ENCODE measurements around the gene MUC5B. TPM values are rescaled to one million over a fixed set of nuclear protein-coding genes. Genes with fewer than 3 reads are reported as not detected.

MUC5B gene
- total RNA-seq, 3 donors from 2014 or later = 2.0 to 6.9 TPM; not detected in 1

DNA sequence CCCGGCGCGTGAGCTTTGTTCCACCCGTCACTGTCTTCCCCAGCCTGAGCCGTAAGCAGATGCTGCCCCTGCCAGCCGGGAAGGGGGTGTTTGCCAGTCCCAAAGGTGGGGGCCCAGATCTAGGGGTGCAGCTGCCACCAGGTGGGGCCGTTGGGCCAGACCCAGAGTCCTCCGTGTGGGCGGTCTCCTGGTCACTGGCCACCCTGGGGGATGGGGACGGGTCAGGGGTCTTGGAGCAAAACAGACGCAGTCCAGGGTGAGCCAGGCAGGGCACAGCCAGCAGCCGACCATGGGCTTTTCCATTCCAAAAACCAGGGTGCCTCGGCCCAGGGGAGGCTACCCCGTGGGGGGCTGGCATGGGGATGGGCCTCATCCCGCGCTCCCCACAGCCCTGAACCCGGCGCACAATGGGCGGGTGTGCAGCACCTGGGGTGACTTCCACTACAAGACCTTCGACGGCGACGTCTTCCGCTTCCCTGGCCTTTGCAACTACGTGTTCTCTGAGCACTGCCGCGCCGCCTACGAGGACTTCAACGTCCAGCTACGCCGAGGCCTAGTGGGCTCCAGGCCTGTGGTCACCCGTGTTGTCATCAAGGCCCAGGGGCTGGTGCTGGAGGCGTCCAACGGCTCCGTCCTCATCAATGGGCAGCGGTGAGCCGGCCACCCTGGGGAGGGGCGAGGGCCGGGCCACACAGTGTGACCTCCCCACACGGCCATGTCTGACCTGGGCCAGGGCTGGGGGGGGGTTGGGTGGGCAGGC lies 3.5 kb downstream of the MUC5B start:
- peaks cover 0 to 4% of the 10 kb centered on the region in 2 donors for H3K4me1 ChIP-seq
- intact Hi-C loops (cut with DNase I; ENCODE audit: low total_unique reads) = no loop called here
- no peak overlapping the region for H3K4me3 ChIP-seq
- TF ChIP-seq, protein P1, sequence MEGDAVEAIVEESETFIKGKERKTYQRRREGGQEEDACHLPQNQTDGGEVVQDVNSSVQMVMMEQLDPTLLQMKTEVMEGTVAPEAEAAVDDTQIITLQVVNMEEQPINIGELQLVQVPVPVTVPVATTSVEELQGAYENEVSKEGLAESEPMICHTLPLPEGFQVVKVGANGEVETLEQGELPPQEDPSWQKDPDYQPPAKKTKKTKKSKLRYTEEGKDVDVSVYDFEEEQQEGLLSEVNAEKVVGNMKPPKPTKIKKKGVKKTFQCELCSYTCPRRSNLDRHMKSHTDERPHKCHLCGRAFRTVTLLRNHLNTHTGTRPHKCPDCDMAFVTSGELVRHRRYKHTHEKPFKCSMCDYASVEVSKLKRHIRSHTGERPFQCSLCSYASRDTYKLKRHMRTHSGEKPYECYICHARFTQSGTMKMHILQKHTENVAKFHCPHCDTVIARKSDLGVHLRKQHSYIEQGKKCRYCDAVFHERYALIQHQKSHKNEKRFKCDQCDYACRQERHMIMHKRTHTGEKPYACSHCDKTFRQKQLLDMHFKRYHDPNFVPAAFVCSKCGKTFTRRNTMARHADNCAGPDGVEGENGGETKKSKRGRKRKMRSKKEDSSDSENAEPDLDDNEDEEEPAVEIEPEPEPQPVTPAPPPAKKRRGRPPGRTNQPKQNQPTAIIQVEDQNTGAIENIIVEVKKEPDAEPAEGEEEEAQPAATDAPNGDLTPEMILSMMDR (IDR thresholded peaks at IDR 0.05) = no peak
- TF ChIP-seq POLR2AphosphoS5 (IDR thresholded peaks at IDR 0.05) = no peak
- no peak for TF ChIP-seq POLR2A (IDR thresholded peaks at IDR 0.05)
- peaks cover 4 to 77% of the 10 kb centered on the region in 2 donors for H3K27me3 ChIP-seq
- H3K36me3 ChIP-seq = no peaks in the 10 kb centered on the region
- no peaks in the 10 kb centered on the region for H3K9me3 ChIP-seq
- no peak overlapping the region for H3K27ac ChIP-seq
- DNase-seq (ENCODE audit: low spot score in 2 of 2) = peak in 1 of 2 donors; percentile 50

DNA sequence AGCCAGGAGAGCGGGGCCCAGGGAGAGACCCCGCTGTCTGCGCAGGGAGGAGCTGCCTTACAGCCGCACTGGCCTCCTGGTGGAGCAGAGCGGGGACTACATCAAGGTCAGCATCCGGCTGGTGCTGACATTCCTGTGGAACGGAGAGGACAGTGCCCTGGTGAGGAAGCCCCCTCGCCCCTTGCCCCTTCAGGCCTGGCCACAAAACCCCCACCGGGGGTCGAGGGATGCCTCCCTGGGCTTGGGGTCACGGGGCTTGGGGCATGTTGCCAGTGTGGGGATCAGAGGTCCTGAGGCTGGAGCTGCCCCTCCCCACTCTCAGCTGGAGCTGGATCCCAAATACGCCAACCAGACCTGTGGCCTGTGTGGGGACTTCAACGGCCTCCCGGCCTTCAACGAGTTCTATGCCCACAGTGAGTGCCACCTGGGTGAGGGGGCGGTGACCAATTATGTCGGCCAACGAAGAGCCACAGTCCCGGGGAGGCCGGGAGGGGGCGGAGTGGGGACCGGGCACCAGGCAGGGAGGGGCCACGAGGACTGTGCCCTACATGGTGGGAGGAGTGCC lies 4.2 kb downstream of the MUC5B start:
- DNase-seq (ENCODE audit: low spot score in 2 of 2) = no peak
- Histone ChIP-seq H3K27me3 (peaks cover 4 to 79% of the 10 kb centered on the region in 2 donors), H3K4me1 (peaks cover 0 to 4% of the 10 kb centered on the region in 2 donors), H3K27ac (no peak overlapping the region), H3K9me3 (no peaks in the 10 kb centered on the region), H3K36me3 (no peaks in the 10 kb centered on the region), H3K4me3 (no peak overlapping the region)
- intact Hi-C loops (cut with DNase I; ENCODE audit: low total_unique reads) = no loop called here
- no peak for TF ChIP-seq POLR2AphosphoS5 (IDR thresholded peaks at IDR 0.05)
- TF ChIP-seq POLR2A (IDR thresholded peaks at IDR 0.05) = no peak
- TF ChIP-seq, protein P1 (IDR thresholded peaks at IDR 0.05) = no peak

DNA sequence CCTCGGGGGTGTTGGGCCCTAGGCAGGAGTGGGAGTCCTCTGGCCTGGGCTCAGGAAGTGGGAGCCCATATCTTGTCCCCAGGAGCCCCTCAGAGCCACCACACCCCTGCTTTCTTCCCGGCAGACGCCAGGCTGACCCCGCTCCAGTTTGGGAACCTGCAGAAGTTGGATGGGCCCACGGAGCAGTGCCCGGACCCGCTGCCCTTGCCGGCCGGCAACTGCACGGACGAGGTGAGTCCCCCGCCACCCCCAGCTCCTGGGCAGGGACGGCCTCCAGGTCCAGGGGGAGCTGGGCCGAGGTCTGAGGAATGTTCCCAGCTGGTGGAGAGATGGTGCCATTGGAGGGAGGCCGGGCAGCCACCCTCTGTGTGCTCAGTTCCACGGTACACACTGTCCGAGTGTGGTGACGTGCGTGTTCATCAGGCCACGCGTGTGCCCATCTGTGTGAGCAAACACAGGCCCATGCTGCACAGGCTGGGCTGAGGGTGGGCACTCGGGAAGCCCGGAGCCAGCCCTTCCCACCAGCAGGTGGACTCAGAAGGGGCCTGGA lies 4.8 kb downstream of the MUC5B start:
- no peak for DNase-seq (ENCODE audit: low spot score in 2 of 2)
- no peak overlapping the region for H3K27ac ChIP-seq
- H3K4me1 ChIP-seq = peaks cover 0 to 4% of the 10 kb centered on the region in 2 donors
- intact Hi-C loops (cut with DNase I; ENCODE audit: low total_unique reads) = no loop called here
- peaks cover 4 to 78% of the 10 kb centered on the region in 2 donors for H3K27me3 ChIP-seq
- H3K36me3 ChIP-seq = no peaks in the 10 kb centered on the region
- TF ChIP-seq, protein P1 (IDR thresholded peaks at IDR 0.05) = no peak
- TF ChIP-seq POLR2AphosphoS5 (IDR thresholded peaks at IDR 0.05) = no peak
- no peak for TF ChIP-seq POLR2A (IDR thresholded peaks at IDR 0.05)
- no peaks in the 10 kb centered on the region for H3K9me3 ChIP-seq
- H3K4me3 ChIP-seq = no peak overlapping the region

DNA sequence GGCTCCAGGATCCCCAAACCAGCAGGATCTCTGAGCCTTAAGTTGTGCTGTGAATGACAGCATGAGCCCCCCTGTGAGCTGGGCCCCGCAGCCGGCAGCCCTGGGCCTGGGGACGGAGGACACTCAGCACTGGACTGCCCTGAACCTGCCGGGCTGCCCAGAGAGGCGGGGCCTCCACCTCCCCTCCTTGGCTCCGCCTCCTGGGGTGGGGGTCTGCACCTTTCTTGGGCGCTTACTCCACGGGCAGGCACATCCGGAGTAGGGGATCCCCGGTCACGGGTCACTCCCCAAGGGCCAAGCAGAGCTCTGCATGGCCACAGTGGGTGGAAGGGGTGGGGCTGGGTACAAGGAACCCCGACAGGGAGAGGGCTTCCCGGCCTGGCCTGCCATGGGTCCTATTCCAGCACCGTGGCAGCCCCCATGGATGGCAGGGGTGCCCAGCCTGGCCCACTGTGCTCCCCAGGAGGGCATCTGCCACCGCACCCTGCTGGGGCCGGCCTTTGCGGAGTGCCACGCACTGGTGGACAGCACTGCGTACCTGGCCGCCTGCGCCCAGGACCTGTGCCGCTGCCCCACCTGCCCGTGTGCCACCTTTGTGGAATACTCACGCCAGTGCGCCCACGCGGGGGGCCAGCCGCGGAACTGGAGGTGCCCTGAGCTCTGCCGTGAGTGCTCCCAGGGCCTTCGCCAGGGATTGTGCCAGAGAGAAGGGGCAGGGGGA lies 5.4 kb downstream of the MUC5B start:
- intact Hi-C loops (cut with DNase I; ENCODE audit: low total_unique reads) = no loop called here
- Histone ChIP-seq H3K27ac (no peak overlapping the region), H3K9me3 (no peaks in the 10 kb centered on the region), H3K27me3 (peaks cover 4 to 78% of the 10 kb centered on the region in 2 donors), H3K4me1 (no peaks in the 10 kb centered on the region), H3K36me3 (no peaks in the 10 kb centered on the region), H3K4me3 (no peak overlapping the region)
- no peak for DNase-seq (ENCODE audit: low spot score in 2 of 2)
- TF ChIP-seq POLR2A (IDR thresholded peaks at IDR 0.05) = no peak
- TF ChIP-seq, protein P1 (IDR thresholded peaks at IDR 0.05) = no peak
- no peak for TF ChIP-seq POLR2AphosphoS5 (IDR thresholded peaks at IDR 0.05)
